Neural cell (in vitro differentiated cells): ENCODE data around the gene RSF1. TPM values are rescaled to one million over a fixed set of nuclear protein-coding genes. Genes with fewer than 3 reads are reported as not detected.

ENCODE experiments used
- H2AFZ ChIP-seq: fragments of 200-600, 300-800 bp; sonication (generic), shearing (Covaris generic); 2 replicates; pipeline ENCODE4 v1.6.0; 2014; ENCODE audit warnings: low read depth, mild to moderate bottlenecking, antibody characterized with exemption, low read length, moderate library complexity
- H3F3A ChIP-seq: fragments of 200-600 bp; shearing (Covaris generic); 2 replicates; pipeline ENCODE4 v1.6.1; 2016; ENCODE audit warnings: mild to moderate bottlenecking, moderate library complexity, mixed read lengths, antibody characterized with exemption, low read length; ENCODE audit not compliant: insufficient read depth, poor library complexity, severe bottlenecking
- H3K27ac ChIP-seq: fragments of 200-600, 300-800 bp; sonication (generic), shearing (Covaris generic); 2 replicates; pipeline ENCODE4 v1.5.1; 2014; ENCODE audit warnings: mild to moderate bottlenecking, low read length, moderate library complexity
- H3K27me3 ChIP-seq: fragments of 300-800, 200-600 bp; sonication (generic), shearing (Covaris generic); 2 replicates; pipeline ENCODE4 v1.6.0; 2014; ENCODE audit warnings: mild to moderate bottlenecking, low read depth, low read length, moderate library complexity; ENCODE audit not compliant: insufficient read depth
- H3K36me3 ChIP-seq: fragments of 300-800, 200-600 bp; sonication (generic), shearing (Covaris generic); 2 replicates; pipeline ENCODE4 v1.5.1; 2014; ENCODE audit warnings: mild to moderate bottlenecking, antibody characterized with exemption, low read length, moderate library complexity; ENCODE audit not compliant: insufficient read depth
- H3K4me2 ChIP-seq: fragments of 300-800, 200-600 bp; sonication (generic), shearing (Covaris generic); 2 replicates; pipeline ENCODE4 v1.6.0; 2014; ENCODE audit warnings: mild to moderate bottlenecking, low read length
- H3K4me3 ChIP-seq: fragments of 300-800, 200-600 bp; sonication (generic), shearing (Covaris generic); 2 replicates; pipeline ENCODE4 v1.5.1; 2014; ENCODE audit warnings: mild to moderate bottlenecking, low read length, moderate library complexity
- H3K79me2 ChIP-seq: fragments of 200-600 bp; shearing (Covaris generic); replicated peaks from 2 replicates; pipeline ENCODE4 v1.6.0; 2014; ENCODE audit warnings: mild to moderate bottlenecking, low read length, moderate library complexity; ENCODE audit not compliant: insufficient read depth
- H3K9ac ChIP-seq: fragments of 300-800, 200-600 bp; sonication (generic), shearing (Covaris generic); 2 replicates; pipeline ENCODE4 v1.6.1; 2016; ENCODE audit warnings: mild to moderate bottlenecking, low read length, mixed read lengths
- H3K9me2 ChIP-seq: fragments of 200-600 bp; shearing (Covaris generic); 2 replicates; pipeline ENCODE4 v1.6.1; 2016; ENCODE audit warnings: mild to moderate bottlenecking, low read length, mixed read lengths; ENCODE audit not compliant: insufficient read depth
- H3K9me3 ChIP-seq: fragments of 200-600, 300-800 bp; sonication (generic), shearing (Covaris generic); 2 replicates; pipeline ENCODE4 v1.6.1; 2016; ENCODE audit warnings: mild to moderate bottlenecking, mixed run types, low read length, moderate library complexity, mixed read lengths
- H4K20me1 ChIP-seq: fragments of 200-600 bp; shearing (Covaris generic); 2 replicates; pipeline ENCODE4 v1.6.1; 2016; ENCODE audit warnings: mild to moderate bottlenecking, mixed run types; ENCODE audit not compliant: insufficient read depth
- polyA plus RNA-seq: library from polyadenylated mRNA; depleted of rRNA; stranded (reverse); fragments of >200 nt; gene quantifications from 2 replicates; pipeline ENCODE4 v1.2.3, GENCODE V29; 2014
- small RNA-seq, 3 experiments: library from RNA; depleted of rRNA; stranded (forward); fragments of <200 nt; gene quantifications; one replicate each; pipeline ENCODE3, GENCODE V24; 2012
- TF ChIP-seq, protein P1 (sequence below): IDR thresholded peaks from 2 replicates; pipeline ENCODE4 v1.6.1; 2012; ENCODE audit warnings: borderline replicate concordance

The RSF1 gene
- polyA plus RNA-seq, 1 donor from 2014 or later: 19.1 TPM

GRCh38 chr11:77611921-77612320 lies 208.6 kb downstream of the RSF1 start:
- H3K4me2 ChIP-seq: no peak overlapping the region
- H3K36me3 ChIP-seq: no peaks in the 10 kb centered on the region
- TF ChIP-seq, protein P1, sequence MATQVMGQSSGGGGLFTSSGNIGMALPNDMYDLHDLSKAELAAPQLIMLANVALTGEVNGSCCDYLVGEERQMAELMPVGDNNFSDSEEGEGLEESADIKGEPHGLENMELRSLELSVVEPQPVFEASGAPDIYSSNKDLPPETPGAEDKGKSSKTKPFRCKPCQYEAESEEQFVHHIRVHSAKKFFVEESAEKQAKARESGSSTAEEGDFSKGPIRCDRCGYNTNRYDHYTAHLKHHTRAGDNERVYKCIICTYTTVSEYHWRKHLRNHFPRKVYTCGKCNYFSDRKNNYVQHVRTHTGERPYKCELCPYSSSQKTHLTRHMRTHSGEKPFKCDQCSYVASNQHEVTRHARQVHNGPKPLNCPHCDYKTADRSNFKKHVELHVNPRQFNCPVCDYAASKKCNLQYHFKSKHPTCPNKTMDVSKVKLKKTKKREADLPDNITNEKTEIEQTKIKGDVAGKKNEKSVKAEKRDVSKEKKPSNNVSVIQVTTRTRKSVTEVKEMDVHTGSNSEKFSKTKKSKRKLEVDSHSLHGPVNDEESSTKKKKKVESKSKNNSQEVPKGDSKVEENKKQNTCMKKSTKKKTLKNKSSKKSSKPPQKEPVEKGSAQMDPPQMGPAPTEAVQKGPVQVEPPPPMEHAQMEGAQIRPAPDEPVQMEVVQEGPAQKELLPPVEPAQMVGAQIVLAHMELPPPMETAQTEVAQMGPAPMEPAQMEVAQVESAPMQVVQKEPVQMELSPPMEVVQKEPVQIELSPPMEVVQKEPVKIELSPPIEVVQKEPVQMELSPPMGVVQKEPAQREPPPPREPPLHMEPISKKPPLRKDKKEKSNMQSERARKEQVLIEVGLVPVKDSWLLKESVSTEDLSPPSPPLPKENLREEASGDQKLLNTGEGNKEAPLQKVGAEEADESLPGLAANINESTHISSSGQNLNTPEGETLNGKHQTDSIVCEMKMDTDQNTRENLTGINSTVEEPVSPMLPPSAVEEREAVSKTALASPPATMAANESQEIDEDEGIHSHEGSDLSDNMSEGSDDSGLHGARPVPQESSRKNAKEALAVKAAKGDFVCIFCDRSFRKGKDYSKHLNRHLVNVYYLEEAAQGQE: no peak
- no peaks in the 10 kb centered on the region for H3K9me3 ChIP-seq
- H2AFZ ChIP-seq: no peak overlapping the region
- no peak overlapping the region for H3K4me3 ChIP-seq
- H3F3A ChIP-seq: no peaks in the 10 kb centered on the region
- no peaks in the 10 kb centered on the region for H4K20me1 ChIP-seq
- H3K9ac ChIP-seq: no peak overlapping the region
- H3K9me2 ChIP-seq: no peaks in the 10 kb centered on the region
- no peak overlapping the region for H3K27ac ChIP-seq
- H3K27me3 ChIP-seq: no peaks in the 10 kb centered on the region
- H3K79me2 ChIP-seq: no peaks in the 10 kb centered on the region

Small RNA genes within 50 kb of the gene (small RNA-seq; reads per million reads assigned to genes)
- gene RF00019: 0 to 1.2 (median 0) reads per million in 3 experiments

Other genes with a start within 250 kb of the RSF1 start
- gene AQP11, start 230.8 kb downstream of the RSF1 start, polyA plus RNA-seq: 7.4 and 8.7 TPM in 2 replicates
- 178 and 179 TPM in 2 replicates for gene CLNS1A, start 182.9 kb downstream of the RSF1 start, polyA plus RNA-seq
- gene AAMDC, start 422 bp upstream of the RSF1 start, polyA plus RNA-seq: 3.8 and 9.7 TPM in 2 replicates
- gene INTS4, start 173.9 kb upstream of the RSF1 start, polyA plus RNA-seq: 34.5 and 35.3 TPM in 2 replicates
- 0.32 and 2.0 TPM in 2 replicates for gene KCTD14, start 202.6 kb upstream of the RSF1 start, polyA plus RNA-seq
- not detected in 2 replicates for gene THRSP, start 243.1 kb upstream of the RSF1 start, polyA plus RNA-seq